GM19193 (cell line): Measurements from ENCODE around the gene NNMT.

Source experiments
- POLR2A ChIP-seq: IDR thresholded peaks from 4 replicates; pipeline ENCODE4 v1.6.1; 2011; ENCODE audit not compliant: insufficient read depth, insufficient read length; ENCODE audit errors: extremely low read depth

The NNMT gene

DNA sequence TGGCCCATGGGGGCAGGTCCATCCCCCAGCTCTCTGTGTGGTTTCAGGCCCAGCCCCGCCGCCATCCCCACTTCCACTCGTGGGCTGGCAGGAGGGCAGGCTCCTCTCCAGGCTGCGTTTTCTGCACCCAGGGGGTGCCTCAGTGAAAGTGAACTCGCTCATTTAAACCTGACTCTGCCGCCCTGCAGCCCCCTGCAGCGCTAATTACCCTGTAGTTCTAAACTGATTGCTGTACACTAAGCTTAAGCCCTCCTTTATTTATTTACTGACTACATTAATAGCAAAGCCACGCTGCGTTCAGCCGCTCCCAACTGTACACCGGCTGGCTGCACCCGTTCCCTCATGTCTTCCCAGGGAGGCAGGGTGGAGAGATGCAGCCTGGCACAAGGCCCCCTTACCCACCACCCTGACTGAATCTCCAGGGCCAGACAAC, 36.6 kb upstream of the NNMT start:
- no peak for TF ChIP-seq POLR2A

DNA sequence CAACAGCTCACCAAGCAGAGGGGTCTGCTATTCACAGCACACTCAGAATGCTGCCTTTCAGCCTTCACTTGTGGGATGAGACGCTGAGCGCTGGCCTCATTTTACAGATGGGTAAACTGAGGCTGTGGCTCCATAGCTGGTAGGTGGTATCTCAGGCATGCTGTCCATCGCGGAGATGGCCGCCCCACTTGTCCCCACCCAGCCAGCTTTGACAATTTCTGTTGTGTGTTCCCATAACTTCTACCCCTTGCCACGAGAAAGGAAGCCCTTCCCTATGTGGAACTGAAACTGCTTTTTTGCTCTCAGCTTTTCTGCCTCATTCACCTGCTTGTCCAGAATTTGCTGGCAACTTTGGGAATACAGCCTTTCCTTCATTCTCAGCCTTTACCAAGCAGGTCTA, 36.1 kb upstream of the NNMT start:
- TF ChIP-seq POLR2A = no peak

DNA sequence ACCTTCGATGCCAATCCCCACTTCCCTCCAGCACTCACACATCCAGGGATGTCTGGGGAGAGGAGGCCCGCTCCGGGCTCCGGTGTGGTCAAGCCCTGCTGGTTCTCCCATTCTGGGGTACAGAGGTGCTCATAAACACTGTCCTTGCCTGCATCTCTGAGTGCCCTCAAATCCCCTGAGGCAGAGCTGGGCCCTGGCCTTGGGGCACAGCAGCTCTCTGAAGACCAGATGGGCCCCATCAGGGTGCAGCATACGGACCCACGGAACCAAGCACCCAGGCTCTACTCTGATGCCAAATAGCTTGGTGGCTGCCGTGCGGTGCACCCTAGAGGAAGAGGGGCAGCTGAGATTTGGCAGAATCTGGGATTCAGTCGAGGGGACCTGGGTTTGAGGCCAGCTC, 35.7 kb upstream of the NNMT start:
- TF ChIP-seq POLR2A = no peak

DNA sequence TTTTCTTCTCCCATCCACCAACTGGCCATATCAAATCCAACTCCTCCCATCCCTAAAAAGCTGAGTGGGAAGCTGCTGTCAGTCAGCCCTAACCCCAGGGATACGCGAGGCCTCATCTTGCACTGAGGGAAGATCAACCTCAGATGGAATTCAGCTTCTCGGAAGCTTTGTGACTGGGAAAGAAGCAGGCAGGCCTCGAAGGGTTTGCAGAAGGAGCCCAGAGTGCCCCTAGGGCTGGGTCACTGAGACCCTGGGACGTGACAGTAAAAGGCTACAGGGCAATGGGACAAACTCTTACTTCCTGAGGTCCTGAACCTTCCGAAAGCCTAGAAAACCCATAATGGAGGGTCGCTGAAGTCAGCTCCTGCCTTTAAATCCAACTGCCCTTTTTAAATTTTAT, 34.4 kb upstream of the NNMT start:
- TF ChIP-seq POLR2A = no peak

DNA sequence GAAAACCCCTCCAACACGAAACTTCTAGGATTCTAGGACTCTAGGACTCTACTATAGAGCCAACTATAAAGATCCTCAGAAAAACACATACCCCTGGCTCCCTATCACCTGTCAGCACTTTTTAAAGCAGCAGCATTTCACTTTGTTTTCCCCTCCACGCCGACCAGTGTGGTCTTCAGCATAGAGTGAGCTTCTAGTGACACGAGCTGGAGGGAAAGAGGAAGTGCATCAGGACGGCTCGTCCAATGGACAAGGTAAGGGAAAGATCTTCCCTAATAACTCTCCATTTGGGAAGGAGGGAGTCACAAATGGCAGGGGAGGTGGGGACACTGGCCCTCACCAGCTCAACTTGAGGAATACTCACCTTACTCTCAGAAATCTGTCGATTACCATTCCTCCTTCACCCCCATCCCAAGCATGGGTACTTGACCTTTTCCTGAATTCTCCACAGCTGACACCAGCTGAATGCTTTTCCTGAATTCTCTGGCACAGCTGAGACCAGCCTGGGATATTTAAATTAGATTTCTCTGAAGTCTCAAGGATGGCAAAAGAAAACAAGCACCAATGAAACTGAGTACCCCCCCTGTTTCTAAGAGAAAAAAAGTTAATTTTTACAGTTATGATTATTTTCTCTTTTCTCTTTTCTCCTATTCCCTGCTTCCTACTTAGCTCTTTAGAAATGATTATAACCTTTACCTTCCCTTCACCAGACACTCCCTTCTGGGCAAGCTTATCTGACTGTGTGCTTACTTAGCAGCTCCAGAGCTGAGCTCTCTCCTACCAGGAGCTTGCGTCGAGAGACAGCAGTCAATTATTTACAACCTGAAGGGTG, 33.3 kb upstream of the NNMT start:
- TF ChIP-seq POLR2A = no peak

DNA sequence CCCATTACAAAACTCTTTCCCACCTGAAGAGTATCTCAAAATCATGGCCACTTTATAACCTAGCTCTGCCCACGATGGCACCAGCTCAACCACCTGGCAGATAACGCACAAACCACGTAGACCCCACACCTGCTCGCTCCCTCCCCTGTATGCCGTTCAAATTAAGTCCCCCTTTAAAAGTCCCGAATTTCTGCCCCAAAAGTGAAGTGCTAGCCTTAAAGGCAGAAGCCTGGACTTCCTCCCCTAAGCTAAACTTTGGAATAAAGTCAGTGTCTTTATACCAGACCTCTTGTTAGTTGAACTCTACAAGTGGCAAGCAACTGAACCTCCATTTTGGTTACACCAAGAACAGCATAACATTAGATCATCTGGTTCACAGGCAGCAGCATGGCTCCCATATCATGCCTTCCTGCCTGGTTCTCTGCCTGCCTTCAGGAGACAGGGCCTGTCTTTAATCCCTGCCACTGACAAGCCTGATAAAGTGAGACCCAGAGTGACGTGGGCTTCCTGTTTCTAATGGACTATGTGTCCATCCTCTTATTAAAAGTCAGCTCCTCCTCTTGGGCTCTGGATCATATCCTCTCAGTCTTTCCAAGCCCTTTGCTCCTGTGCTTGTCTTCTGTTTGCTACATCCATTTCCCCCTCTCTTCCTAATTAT, 32.6 kb upstream of the NNMT start:
- no peak for TF ChIP-seq POLR2A

DNA sequence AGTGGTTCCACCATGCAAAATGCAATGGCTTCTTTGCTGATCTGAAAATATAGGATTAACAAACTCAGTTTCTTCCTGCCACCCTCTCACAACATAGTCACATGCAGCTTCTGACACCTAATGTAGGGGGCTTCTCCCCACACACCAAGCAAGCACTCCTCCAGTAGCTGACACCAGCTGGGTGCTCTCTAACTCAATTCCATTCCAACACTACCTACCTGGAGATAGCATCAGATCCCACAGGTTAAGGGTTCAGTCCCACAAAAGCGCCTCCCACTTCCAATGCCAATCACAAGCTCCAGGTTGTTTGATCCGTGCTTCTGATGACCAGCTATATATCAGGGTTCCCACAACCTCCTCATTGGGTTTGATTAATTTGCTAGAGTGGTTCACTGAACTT, 31.8 kb upstream of the NNMT start:
- no peak for TF ChIP-seq POLR2A

DNA sequence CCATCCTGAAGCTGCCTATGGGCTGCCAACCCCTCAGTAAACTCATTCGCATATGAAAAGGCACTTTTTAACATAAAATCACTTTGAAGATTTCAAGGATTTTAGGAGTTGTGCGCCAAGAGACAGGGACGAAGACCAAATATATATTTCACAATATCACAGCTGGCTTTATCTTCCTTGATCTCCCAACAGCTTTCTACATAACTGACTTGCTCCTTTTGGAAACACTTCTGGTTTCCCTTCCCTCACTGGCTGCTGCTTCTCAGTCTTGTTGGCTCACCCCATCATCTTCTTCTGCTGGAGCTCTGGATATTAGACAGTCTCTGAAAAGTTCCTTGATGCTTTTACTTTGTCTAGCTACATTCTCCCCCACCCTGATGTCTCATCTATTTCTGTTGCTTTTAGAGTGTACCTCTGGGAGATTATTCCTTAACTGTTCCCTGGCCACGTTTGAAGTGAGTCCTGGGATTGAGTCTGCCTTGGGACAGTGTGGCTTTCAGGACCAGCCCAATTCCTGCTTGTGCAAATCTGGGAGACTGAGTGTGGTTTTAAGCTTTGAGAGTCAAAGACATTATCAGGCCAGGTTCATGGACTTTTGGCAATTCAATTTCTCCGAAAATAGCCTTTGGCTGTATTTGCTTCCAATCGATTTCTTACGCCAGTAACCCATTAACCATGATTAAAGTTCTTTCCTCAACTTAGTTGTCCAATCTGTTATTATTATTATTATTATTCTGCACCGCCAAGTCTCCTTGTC, 30.9 kb upstream of the NNMT start:
- no peak for TF ChIP-seq POLR2A

DNA sequence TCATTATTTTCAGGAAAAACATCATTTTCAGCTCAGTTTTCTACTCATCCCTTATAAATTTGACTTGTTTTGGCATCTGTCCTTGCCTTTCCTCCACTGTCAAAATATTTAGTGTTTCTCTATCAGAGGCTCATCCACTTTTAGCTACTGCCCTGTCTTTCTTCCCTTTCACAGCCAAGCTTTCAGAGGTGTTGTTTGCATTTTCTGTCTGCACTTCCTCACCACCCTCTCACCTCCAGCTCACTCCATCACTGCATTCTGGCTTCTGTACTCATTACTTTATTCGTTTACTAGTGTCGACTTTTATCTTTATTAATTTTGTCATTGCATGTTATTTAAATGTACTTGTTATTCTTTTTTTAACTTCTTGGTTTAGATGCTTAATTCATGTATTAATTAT, 26.7 kb upstream of the NNMT start:
- TF ChIP-seq POLR2A = no peak

DNA sequence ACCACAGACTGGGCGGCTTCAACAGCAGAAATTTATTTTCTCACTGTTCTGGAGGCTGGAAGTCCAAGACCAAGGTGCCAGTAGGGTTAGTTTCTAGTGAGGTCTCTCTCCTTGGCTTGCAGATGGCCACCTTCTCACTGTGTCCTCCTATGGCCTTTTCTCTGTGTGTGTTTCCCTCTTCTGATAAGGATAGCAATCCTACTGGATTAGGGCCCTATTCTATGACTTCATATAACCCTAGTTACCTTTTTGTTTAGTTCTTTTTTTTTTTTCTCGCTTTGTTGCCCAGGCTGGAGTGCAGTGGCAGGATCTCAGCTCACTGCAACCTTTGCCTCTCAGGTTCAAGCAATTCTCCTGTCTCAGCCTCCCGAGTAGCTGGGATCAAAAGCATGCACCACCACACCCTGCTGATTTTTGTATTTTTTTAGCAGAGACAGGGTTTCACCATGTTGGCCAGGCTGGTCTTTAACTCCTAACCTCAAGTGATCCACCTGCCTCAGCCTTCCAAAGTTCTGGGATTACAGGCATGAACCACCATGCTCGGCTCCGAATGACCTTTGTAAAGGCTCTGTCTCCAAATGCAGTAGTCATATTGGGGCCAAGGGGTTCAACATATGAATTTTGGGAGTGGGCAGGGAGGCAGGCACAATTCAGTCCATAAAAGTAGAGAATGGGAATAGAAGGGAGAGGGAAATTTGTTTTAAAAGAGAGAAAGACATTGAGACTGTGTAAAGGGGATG, 25.5 kb upstream of the NNMT start:
- TF ChIP-seq POLR2A = no peak

DNA sequence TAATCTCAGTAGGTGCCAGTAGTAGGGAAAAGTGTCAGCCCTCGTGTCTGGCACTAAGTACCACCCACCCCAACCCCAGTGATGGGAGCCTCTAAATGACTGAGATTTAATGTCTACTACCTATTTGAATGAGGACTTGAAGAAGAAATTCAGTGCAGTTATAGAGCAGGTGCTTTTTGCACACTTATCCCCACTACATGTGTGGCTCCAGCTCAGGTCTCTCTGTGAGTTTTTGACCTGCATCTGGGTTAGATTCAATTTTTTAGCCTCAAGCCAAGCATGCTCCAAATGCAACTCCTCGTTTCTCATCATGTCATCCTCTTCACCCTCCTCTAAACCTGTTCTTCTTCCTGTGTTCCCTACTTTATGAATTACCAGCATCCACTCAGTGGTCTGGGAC, 24.9 kb upstream of the NNMT start:
- no peak for TF ChIP-seq POLR2A

DNA sequence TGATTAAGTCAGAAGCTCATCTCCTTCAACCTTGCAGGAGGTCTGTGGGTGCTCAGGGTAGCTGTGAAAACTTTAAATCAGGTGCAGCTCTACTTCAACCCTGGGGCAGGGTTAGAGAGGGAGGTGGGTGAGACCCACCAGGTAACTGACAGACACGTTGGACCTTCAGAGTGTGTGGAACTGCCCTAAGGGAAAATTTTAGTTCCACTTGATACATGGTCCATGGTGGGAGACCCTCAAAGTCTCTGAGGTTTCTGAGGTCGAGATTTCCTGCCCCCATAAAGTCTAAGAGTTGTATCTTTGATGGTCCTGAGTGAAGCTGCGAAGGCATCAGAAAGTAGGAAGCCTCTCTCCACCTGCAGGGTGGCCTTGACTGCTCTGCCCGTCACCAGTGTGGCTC, 23.9 kb upstream of the NNMT start:
- no peak for TF ChIP-seq POLR2A

DNA sequence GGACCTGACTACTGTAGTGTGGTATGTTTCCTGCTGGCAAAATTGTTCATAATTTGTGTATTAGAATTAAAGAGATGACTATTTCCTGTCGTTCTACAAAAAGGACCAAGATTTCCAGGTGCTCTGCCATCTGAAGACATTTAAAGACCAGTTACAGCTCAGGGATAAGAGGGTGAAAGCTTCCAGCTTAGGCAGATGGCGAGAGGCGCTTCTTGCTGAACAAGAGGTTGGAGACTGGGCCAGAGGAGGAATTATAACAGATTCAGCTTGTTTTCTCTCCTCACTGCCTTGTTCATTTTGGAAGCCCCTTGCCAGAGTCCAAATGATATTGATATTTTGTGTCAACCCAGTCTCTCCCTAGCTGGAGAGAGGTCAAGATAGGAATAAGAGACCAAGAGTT, 23.1 kb upstream of the NNMT start:
- TF ChIP-seq POLR2A = no peak

DNA sequence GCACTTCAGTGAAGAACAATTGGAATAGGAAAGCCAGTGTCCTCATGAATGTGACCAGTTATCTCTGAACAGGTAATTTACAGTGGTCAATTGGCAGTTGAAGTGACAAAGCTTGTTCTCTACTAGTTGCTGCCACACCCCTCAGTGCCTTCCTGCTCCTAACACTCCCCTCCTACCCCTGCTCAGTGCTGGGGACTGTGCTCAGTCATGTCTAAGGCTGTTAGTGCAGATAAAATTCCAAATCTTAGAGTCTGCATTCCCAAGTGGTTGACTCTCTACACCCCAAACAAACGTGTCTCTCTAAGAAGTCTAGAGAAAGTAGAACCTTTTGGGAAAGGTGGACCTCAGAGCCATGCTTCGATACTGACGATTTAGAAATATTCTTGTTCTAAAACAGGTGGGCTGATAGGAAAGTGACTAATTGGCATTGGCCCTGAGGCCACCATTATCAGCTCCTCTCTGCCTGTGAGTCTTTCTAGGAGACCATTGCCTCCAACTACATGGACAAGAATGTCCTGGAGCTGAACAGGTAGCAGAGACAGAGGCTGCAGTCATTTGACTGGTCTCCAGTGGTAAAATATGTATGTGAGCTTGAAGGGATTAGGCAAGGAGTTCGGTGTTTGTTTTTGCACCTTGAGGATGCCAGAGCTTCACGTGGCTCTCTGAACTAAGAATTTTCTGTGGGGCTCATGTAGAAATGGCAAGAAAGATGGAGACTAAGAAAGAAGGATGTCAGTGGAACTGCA, 22.1 kb upstream of the NNMT start:
- no peak for TF ChIP-seq POLR2A
